Stomach smooth muscle (tissue), 2 donors: ENCODE data around the gene ASAP3.

Experiments
- H3K27ac ChIP-seq: one replicate; pipeline ENCODE4 v1.7.0; 2013; ENCODE audit warnings: mild to moderate bottlenecking, low read length, inconsistent platforms
- H3K27me3 ChIP-seq, 2 donors: one replicate each; pipeline ENCODE4 v1.7.0; 2013; ENCODE audit warnings: low read length in 2 of 2; ENCODE audit not compliant: insufficient read depth in 2 of 2, control insufficient read depth in 1 of 2
- H3K36me3 ChIP-seq, 2 donors: one replicate each; pipeline ENCODE4 v1.7.0; 2013; ENCODE audit warnings: low read length in 2 of 2; ENCODE audit not compliant: control insufficient read depth in 2 of 2, insufficient read depth in 2 of 2
- H3K4me1 ChIP-seq: one replicate; pipeline ENCODE4 v1.7.0; 2013; ENCODE audit warnings: low read length; ENCODE audit not compliant: control insufficient read depth, insufficient read depth
- H3K4me3 ChIP-seq, 2 donors: one replicate each; pipeline ENCODE4 v1.7.0; 2013; ENCODE audit warnings: low read length in 2 of 2
- H3K9ac ChIP-seq, 2 donors: one replicate each; pipeline ENCODE4 v1.7.0; 2013; ENCODE audit warnings: low read length in 2 of 2, mild to moderate bottlenecking in 1 of 2
- H3K9me3 ChIP-seq, 2 donors: one replicate each; pipeline ENCODE4 v1.7.0; 2013; ENCODE audit warnings: low read length in 2 of 2; ENCODE audit not compliant: control insufficient read depth in 2 of 2
- donor health status: healthy.
- donor health status: Pancreatic carcinoma.

The ASAP3 gene

GRCh38 chr1:23395849-23396248, 88.1 kb downstream of the ASAP3 start:
- Histone ChIP-seq H3K4me3 (no peak overlapping the region), H3K36me3 (peaks cover 15 to 18% of the 10 kb centered on the region in 2 donors), H3K9ac (no peak overlapping the region), H3K27ac (peak overlapping the region; percentile 85), H3K27me3 (no peaks in the 10 kb centered on the region), H3K4me1 (peaks cover 24% of the 10 kb centered on the region), H3K9me3 (no peaks in the 10 kb centered on the region)

- peak overlapping the region in 1 of 2 donors; percentile 22 for H3K4me3 ChIP-seq
- H3K9ac ChIP-seq = peak overlapping the region in 1 of 2 donors; percentile 65
- H3K9me3 ChIP-seq = no peaks in the 10 kb centered on the region
- H3K27ac ChIP-seq = peak overlapping the region; percentile 85
- H3K4me1 ChIP-seq = peaks cover 24% of the 10 kb centered on the region
- H3K36me3 ChIP-seq = peaks cover 15 to 18% of the 10 kb centered on the region in 2 donors
- no peaks in the 10 kb centered on the region for H3K27me3 ChIP-seq
These were observed 88.7 kb downstream of the ASAP3 start for GRCh38 chr1:23395154-23395724.

GRCh38 chr1:23394684-23395083, 89.3 kb downstream of the ASAP3 start:
- Histone ChIP-seq H3K4me1 (peaks cover 24% of the 10 kb centered on the region), H3K9ac (peak overlapping the region; percentile 13 to 65), H3K9me3 (no peaks in the 10 kb centered on the region), H3K4me3 (peak overlapping the region in 1 of 2 donors; percentile 22), H3K36me3 (peaks cover 15 to 17% of the 10 kb centered on the region in 2 donors), H3K27me3 (no peaks in the 10 kb centered on the region), H3K27ac (peak overlapping the region; percentile 85)

- H3K9ac ChIP-seq = peak overlapping the region; percentile 0 to 65
- no peaks in the 10 kb centered on the region for H3K27me3 ChIP-seq
- no peaks in the 10 kb centered on the region for H3K9me3 ChIP-seq
- peak overlapping the region in 1 of 2 donors; percentile 35 for H3K4me3 ChIP-seq
- peak overlapping the region; percentile 85 for H3K27ac ChIP-seq
- H3K4me1 ChIP-seq = peaks cover 24% of the 10 kb centered on the region
- H3K36me3 ChIP-seq = peaks cover 15 to 17% of the 10 kb centered on the region in 2 donors
These were observed 89.8 kb downstream of the ASAP3 start for GRCh38 chr1:23394181-23394580.

GRCh38 chr1:23393706-23394105, 90.3 kb downstream of the ASAP3 start:
- H3K4me3 ChIP-seq = peak overlapping the region in 1 of 2 donors; percentile 35
- peak overlapping the region in 1 of 2 donors; percentile 42 for H3K9ac ChIP-seq
- H3K4me1 ChIP-seq = peaks cover 24% of the 10 kb centered on the region
- peaks cover 15 to 17% of the 10 kb centered on the region in 2 donors for H3K36me3 ChIP-seq
- no peaks in the 10 kb centered on the region for H3K27me3 ChIP-seq
- no peaks in the 10 kb centered on the region for H3K9me3 ChIP-seq
- H3K27ac ChIP-seq = peak overlapping the region; percentile 85

GRCh38 chr1:23392125-23392855, 91.7 kb downstream of the ASAP3 start:
- Histone ChIP-seq H3K36me3 (peaks cover 12 to 13% of the 10 kb centered on the region in 2 donors), H3K4me1 (peaks cover 24% of the 10 kb centered on the region), H3K9me3 (no peaks in the 10 kb centered on the region), H3K27ac (no peak overlapping the region), H3K9ac (peak overlapping the region in 1 of 2 donors; percentile 13), H3K27me3 (no peaks in the 10 kb centered on the region), H3K4me3 (no peak overlapping the region)

- Histone ChIP-seq H3K4me1 (peaks cover 19% of the 10 kb centered on the region), H3K36me3 (peaks cover 5 to 18% of the 10 kb centered on the region in 2 donors), H3K4me3 (no peak overlapping the region), H3K27me3 (no peaks in the 10 kb centered on the region), H3K9ac (no peak overlapping the region), H3K9me3 (no peaks in the 10 kb centered on the region), H3K27ac (no peak overlapping the region)
These were observed 94.1 kb downstream of the ASAP3 start for GRCh38 chr1:23389837-23390321.

- Histone ChIP-seq H3K36me3 (peaks cover 15 to 25% of the 10 kb centered on the region in 2 donors), H3K9me3 (no peaks in the 10 kb centered on the region), H3K27me3 (no peaks in the 10 kb centered on the region), H3K4me1 (peaks cover 5% of the 10 kb centered on the region), H3K4me3 (no peak overlapping the region), H3K27ac (no peak overlapping the region), H3K9ac (no peak overlapping the region)
These were observed 96.5 kb downstream of the ASAP3 start for GRCh38 chr1:23387494-23387893.

GRCh38 chr1:23385119-23385621, 98.8 kb downstream of the ASAP3 start:
- Histone ChIP-seq H3K4me1 (peaks cover 8% of the 10 kb centered on the region), H3K27me3 (no peaks in the 10 kb centered on the region), H3K9me3 (no peaks in the 10 kb centered on the region), H3K27ac (peak overlapping the region; percentile 24), H3K4me3 (no peak overlapping the region), H3K36me3 (peaks cover 24 to 29% of the 10 kb centered on the region in 2 donors), H3K9ac (no peak overlapping the region)

GRCh38 chr1:23384312-23385058, 99.5 kb downstream of the ASAP3 start:
- Histone ChIP-seq H3K4me1 (peaks cover 8% of the 10 kb centered on the region), H3K9ac (no peak overlapping the region), H3K27ac (peak overlapping the region; percentile 24), H3K36me3 (peaks cover 24 to 29% of the 10 kb centered on the region in 2 donors), H3K4me3 (no peak overlapping the region), H3K9me3 (no peaks in the 10 kb centered on the region), H3K27me3 (no peaks in the 10 kb centered on the region)
